NOMO-1 treated with DMSO at 0.1 percent for 48 hours (cell line): ENCODE measurements around the gene ERN2.

ENCODE experiments used
- DNase-seq: peaks from one replicate; lab custom pipeline; 2025; ENCODE audit not compliant: unreplicated experiment; lab: John Stamatoyannopoulos, UW

ERN2 gene

GRCh38 chr16:23689442-23690187 is 23.4 kb downstream of the ERN2 start:
- no peak for DNase-seq

DNA sequence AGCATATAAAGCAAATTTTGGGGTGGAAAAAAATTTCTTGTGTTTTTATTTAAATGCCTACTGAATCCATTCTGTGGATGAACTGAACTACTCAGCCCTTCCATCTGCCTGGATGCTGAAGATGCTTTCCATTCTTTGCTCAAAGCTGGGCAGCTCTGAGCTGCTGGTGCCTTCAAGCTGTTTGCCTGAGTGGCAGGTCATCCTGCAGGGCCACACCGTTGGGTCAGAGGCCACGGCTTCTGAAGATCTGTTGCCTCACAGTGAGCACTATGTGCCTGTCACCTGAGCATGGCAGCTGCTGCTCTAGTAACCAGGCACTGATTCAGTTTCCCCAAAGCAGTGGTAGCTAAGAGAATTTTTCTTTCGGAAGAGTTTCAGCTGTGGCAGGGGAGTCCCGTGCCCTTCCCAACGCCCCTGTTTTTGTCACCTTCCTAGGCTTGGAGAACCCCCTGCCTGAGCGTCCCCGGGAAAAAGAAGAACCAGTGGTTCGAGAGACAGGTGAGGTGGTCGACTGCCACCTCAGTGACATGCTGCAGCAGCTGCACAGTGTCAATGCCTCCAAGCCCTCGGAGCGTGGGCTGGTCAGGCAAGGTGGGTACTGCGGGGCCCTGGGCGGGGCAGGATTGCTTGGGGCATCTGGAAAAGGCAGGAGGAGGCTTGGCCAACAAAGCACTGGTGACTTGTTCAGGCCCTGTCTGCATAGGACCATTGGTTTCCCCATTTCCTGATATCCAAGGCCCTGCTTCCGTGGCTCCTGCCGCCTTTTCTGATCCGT is 25.8 kb downstream of the ERN2 start:
- DNase-seq = no peak

- DNase-seq = no peak
Measured at GRCh38 chr16:23683487-23683886, 29.5 kb downstream of the ERN2 start.

GRCh38 chr16:23682181-23682580 is 30.8 kb downstream of the ERN2 start:
- no peak for DNase-seq

- DNase-seq = no peak
Measured at GRCh38 chr16:23679986-23680336, 33.1 kb downstream of the ERN2 start.

DNA sequence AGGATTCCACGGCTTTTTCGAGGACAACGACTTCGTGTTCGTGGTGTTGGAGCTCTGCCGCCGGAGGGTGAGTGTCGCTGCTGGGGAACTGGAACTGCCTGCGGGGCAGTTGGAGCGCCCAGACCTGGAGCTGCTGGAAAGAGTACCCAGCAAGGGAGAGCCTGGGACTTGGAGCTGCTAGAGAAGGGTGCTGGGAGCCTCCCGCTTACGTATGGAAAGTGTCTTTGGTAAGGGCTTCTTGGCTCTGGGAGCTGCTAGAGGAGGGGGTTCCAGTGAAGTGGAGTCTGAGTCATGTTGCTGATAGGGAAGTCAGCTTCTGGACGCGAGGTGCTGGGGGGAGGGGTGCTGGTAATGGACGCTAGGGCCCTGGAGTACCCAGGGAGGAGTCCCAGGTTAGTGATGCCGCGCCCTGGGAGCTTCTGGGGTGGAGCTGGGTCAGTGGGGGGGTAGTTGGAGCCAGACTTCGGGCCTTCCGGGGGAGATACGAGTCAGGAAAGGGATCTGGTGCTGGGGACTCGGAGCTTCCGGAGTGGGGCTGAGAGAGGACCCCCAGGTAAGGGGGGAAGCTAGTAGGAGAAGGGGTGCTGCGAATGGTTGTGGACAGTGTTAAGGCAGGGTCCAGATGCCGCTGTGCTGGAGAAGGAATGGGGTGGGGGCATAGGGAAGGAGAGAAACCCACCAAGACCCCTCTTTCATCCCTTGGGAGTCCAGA is 33.6 kb downstream of the ERN2 start:
- DNase-seq = peak; percentile 64

DNA sequence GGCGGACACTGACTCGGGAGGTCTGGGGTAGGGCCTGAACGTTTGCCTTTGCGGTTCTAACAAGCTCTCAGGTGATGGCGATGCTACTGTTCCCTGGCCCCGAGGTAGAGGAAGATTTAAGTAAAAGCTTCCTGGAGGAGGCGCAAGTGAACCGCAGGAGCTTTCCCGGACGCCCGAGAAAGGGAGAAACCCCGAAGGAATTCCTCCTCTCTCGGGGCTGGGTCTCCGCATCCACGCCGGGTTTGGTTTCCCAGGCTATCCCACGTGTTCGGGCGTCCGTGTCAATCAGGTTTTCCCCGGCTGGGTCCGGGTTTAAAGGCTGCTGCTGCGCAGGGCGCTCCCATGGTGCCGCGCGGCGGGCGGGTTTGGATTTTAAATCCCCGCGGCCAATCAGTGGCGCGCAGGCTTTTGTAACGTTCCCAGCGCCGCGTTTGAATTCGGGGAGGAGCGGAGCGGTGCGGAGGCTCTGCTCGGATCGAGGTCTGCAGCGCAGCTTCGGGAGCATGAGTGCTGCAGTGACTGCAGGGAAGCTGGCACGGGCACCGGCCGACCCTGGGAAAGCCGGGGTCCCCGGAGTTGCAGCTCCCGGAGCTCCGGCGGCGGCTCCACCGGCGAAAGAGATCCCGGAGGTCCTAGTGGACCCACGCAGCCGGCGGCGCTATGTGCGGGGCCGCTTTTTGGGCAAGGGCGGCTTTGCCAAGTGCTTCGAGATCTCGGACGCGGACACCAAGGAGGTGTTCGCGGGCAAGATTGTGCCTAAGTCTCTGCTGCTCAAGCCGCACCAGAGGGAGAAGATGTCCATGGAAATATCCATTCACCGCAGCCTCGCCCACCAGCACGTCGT is 34.4 kb downstream of the ERN2 start, which contains the start of gene PLK1:
Gene PLK1 (plus strand): TSS at position 460 of the 844 bp plus-strand sequence. CDS start 44 bp downstream, at position 504.
- DNase-seq = peak; percentile 84

DNA sequence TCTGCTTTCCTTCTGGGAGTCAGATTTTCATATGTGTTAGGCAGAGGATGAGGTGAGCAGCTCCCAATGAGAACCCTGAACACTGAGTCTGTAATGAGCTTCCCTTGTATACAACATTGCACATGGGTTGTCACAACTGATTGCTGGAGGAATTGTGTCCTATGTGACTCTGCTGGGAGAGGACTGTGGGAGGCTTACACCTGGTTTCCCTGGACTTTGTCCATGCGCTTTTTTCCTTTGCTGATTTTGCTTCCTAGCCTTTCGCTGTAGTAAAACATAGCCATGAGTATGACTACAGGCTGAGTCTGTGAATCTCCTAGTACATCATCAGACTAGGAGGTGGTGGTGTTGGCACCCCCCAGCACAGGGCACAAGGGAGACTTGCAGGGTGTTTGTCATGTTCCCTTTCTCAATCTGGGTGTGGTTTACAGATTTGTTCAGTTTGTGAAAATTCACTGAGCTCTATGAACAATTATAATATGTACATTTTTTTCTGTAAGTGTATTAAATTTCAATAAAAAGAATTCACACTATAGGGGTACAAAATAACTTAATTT is 36.0 kb downstream of the ERN2 start:
- no peak for DNase-seq

DNA sequence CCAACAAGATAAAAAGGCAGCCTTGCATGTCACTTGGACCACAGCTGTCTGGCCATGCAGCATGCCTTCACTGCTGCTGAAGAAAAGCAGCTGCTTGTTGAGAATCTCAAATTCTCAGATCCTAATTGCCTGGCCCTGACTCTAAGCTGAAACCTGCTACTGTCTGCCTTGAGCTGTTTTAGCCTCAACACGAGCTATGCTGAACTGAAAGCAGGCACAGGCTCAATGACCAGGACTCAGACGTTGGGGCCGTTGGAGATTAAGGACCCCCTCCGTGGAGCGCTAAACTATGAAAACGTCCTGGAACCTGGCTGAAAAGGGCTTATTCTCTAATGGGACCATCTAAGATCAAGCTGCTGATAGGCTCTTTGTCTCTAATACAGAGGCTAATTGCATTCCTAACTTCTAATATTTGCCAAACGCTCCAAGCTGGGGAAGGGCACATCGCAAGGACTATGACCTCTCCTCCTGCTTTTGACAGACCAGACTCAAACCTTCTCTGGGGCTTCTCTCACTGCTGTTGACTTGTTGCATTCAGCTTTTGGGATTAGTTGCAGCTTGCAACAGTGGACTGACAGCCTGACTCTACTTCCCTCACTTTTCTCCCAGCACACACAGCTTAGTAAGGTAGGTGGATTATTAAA is 38.9 kb downstream of the ERN2 start:
- no peak for DNase-seq

DNA sequence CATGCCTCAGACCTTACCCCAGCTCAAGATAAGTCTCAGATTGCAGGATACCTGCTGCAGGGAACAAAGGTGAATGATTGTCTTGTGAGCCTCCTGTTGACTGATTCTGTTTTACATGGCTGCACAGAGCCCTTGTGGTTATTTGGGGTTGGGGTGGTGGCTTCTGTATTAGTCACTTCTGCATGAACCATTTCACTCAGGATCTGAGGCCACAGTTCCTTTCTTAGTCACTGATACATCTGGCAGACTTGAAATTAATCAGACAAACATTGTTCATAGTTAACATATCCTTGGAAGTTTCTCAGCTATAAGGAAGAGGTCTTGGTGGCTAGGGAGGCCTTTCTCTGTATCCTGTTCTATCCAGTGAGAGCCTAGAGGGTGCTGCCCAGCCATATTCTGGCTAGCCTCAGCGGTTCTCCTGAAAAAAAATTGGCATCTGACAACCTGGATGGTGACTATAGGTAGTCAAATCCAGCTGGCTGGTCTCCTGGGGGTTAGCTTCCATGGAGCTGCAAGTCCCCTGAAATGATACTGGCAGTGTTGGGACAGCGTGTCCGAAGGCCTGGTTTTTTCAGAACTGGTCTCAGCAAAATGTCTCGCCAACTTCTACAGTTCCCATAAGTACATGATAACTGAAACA is 42.8 kb downstream of the ERN2 start:
- no peak for DNase-seq

GRCh38 chr16:23668873-23669272 is 44.1 kb downstream of the ERN2 start:
- no peak for DNase-seq

DNA sequence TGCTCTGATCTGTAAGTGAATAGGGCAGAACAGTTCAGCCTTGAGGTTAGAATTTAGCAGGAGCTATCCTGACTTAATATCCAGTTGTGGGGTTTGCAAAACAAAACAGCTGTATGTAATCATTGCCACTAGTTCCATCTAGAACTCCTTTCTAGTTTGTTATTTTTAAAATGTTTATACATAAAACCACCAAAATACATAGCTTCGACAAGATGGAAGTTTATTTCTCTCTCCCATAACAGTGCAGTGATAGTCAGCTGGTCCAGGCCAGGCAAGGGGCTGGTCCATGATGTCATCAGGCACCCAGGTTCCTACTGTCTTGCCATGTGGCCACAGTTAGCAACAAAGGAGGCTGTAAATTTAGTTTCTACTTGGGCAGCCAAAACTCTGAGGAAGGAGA is 44.8 kb downstream of the ERN2 start:
- no peak for DNase-seq

GRCh38 chr16:23667355-23667659 is 45.7 kb downstream of the ERN2 start:
- DNase-seq = no peak

- no peak for DNase-seq
Measured at GRCh38 chr16:23666571-23667354, 46.3 kb downstream of the ERN2 start.

GRCh38 chr16:23663918-23664317 is 49.1 kb downstream of the ERN2 start:
- no peak for DNase-seq

DNA sequence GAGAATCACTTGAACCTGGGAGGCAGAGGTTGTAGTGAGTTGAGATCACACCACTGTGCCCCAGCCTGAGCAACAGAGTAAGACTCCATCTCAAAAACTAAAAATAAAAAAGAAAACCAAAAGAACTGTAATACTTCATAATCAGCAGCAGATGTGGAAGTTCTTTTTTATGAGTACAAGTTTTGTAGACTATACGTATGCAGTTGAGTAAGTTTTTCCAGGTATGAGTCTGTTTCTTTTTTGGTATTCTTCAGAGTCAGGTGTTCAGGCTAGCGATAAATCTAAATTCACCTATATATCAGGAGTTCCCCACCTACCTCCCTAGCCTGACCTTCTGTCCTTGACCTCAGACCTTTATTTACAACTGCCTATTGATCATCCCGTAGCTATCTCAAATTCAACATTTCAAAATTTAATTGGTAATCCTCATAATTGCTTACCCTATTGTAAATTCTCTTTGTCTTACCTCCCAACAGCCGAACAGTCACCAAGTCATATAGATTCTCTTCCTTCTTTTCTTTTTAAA is 61.0 kb downstream of the ERN2 start:
- no peak for DNase-seq

DNA sequence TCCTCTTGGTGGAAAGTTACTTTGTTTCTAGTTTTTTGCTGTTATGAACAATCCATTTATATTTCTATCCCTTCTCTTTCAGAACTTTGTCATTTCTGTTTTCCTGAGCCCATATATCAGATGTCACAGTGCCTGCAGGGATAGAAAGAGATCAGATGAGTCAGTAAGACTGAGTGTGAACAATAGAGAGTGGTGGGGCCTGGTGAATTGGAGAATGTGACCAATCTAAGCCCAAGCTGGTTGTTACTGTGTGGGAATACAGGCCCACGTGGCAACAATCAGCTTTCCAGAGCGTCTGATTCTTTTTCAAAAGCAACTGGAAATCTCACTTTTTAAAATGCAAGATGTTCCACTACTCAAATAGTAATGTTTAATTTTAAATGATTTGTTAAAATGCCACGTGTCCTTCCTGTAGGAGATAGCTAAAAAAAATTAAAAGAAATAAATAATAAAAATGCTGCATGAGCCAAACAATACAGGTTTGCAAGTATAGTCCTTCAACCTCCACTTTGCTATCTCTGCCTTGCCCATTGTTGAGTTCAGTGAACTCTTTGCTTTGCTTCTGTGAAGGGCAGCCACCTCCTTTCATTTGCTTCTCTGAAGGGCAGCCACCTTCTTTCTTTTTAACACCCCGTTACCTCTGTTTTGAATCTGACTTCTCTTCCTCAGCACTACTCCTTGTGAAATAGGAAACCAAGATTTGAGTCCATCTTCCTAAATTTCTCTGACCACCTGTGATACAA is 62.2 kb downstream of the ERN2 start:
- DNase-seq = no peak

DNA sequence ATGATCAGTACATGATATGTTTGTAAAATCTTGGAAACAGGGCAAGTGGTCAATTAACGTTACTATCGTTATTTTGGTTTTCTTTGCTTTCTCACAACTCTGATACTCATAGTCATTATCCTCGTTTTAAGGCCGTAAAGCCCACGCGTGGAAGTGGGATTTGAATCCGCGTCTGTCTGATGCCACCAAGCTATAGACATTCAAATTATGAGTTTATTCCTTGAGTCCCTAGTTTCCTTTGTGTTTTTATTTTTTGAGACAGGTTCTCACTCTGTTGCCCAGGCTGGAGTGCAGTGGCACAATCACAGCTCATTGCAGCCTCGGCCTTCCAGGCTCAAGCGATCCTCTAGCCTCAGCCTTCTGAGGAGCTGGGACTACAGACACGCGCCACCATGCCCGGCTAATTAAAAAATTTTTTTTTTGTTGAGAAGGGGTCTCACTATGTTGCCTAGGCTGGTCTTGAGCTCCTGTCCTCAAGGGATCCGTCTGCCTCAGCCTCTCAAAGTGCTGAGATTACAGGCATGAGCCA is 70.7 kb downstream of the ERN2 start:
- no peak for DNase-seq
